ENCODE data around the gene TSGA10IP.

Gene TSGA10IP

DNA sequence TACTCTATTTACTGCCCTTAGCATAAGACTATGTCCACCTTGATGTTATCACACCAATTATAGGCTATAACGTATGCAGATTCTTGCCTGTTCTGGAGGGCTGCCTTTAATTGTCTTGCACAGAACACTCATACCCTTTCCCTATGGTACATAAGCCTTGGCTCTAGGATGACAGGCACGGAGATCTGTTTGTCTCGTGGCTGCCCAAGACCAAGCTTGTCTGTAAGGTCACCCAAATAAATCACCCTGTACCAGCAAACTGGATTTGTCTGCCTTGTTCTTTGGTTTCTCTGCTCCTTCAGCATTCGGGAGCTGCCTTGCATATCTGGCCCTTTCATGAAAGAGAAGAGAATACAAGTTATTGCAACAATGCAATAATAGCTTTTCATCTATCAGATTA is 7.5 kb upstream of the TSGA10IP start:
- TF ChIP-seq CTCF (conservative IDR thresholded peaks at IDR 0.05) = no peak

DNA sequence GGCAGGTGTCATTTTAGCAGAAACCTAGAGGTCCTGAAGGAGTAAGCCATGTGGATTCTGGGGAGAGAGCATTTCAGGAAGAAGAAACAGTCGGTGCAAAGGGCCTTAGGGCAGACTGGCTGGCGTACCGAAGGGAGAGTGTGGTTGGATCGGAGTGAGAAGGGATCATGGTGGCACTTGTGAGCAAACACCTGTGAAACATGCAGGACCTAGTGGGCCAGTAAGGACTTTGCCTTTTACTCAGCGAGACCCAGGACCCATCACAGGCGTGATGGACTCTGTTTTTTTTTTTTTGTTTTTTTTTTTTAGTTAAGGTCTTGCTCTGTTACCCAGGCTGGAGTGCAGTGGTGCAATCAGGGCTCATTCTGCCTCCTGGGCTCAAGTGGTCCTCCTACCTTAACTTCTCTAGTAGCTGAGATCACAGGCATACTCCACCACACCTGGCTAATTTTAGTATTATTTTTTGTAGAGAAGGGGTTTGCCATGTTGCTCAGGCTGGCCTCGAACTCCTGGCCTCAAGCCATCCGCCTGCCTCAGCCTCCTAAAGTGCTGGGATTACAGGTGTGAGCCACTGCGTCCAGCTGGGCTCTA is 3.5 kb upstream of the TSGA10IP start:
- TF ChIP-seq CTCF (conservative IDR thresholded peaks at IDR 0.05) = no peak
- no peak overlapping the region for H3K27ac ChIP-seq

More for the DNA sequence above, 7.5 kb upstream of the TSGA10IP start:
- no peak overlapping the region for H3K27ac ChIP-seq

- H3K27ac ChIP-seq = no peak overlapping the region
- no peak for TF ChIP-seq CTCF (conservative IDR thresholded peaks at IDR 0.05)
These were observed 2.7 kb upstream of the TSGA10IP start for GRCh38 chr11:65942531-65942930.

DNA sequence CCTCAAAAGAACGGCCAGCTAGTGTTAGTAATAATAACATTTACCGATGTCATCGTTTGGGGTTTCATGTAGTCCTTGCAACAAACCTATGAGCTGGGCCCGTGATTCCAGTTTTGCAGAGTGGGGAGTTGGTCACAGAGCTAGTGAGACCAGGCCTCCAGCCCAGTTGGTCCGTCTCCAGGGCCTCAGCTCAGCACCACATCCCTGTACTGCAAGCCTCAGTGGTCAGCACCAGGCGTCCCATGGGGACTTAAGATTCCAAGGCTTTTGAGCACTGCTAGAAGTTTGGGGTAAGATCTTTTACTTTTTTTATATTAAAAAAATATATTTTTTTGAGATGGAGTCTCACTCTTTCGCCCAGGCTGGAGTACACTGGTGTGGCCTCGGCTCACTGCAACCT is 1.1 kb upstream of the TSGA10IP start:
- TF ChIP-seq CTCF (conservative IDR thresholded peaks at IDR 0.05) = no peak
- no peak overlapping the region for H3K27ac ChIP-seq

- no peak for TF ChIP-seq CTCF (conservative IDR thresholded peaks at IDR 0.05)
- H3K27ac ChIP-seq = no peak overlapping the region
These were observed 513 bp upstream of the TSGA10IP start for GRCh38 chr11:65944767-65945166.

DNA sequence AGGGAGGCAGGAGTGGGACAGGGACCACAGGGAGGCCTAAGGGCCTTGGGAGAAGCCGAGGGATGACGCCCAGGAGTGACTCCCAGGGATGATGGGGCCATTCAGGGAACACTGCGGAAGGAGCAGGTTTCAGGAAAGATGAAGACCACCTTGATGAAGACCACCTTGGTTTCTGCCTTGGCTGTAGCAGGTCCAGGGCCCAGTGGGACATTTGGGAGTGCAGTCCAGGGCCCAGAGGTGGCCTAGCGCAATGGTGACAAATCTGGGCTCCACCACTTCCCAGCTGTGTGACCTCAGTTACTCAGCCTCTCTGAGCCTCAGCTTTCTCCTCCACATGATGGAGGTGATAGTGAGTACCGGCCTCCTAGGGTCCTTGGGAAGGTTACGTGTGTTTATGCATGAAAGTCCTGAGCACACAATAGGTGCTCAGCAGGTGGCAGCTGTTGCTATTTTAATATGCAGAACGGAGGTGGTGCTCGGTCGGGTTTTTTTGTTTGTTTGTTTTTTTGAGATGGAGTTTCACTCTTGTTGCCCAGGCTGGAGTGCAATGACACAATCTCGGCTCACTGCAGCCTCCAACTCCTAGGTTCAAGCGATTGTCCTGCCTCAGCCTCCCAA is 770 bp downstream of the TSGA10IP start:
- TF ChIP-seq CTCF (conservative IDR thresholded peaks at IDR 0.05) = no peak
- no peak overlapping the region for H3K27ac ChIP-seq

- no peak for TF ChIP-seq CTCF (conservative IDR thresholded peaks at IDR 0.05)
- no peak overlapping the region for H3K27ac ChIP-seq
These were observed 1.4 kb downstream of the TSGA10IP start for GRCh38 chr11:65946655-65947054.

Measured in VCaP (cell line).